ENCODE results near the gene TAS2R38.

GRCh38 chr7:141952461-141952860 is 21.1 kb downstream of the TAS2R38 start:
- TF ChIP-seq, protein P1, sequence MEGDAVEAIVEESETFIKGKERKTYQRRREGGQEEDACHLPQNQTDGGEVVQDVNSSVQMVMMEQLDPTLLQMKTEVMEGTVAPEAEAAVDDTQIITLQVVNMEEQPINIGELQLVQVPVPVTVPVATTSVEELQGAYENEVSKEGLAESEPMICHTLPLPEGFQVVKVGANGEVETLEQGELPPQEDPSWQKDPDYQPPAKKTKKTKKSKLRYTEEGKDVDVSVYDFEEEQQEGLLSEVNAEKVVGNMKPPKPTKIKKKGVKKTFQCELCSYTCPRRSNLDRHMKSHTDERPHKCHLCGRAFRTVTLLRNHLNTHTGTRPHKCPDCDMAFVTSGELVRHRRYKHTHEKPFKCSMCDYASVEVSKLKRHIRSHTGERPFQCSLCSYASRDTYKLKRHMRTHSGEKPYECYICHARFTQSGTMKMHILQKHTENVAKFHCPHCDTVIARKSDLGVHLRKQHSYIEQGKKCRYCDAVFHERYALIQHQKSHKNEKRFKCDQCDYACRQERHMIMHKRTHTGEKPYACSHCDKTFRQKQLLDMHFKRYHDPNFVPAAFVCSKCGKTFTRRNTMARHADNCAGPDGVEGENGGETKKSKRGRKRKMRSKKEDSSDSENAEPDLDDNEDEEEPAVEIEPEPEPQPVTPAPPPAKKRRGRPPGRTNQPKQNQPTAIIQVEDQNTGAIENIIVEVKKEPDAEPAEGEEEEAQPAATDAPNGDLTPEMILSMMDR (IDR thresholded peaks at IDR 0.05), result no peak
- no peak for TF ChIP-seq POLR2A (IDR thresholded peaks at IDR 0.05)
- no peak for TF ChIP-seq EP300 (IDR thresholded peaks at IDR 0.05)
